Measurements from ENCODE around the gene NR2F6. TPM values are rescaled to one million over a fixed set of nuclear protein-coding genes. Genes with fewer than 3 reads are reported as not detected.

The NR2F6 gene
- total RNA-seq, 1 experiment from 2014 or later = 134 TPM

DNA sequence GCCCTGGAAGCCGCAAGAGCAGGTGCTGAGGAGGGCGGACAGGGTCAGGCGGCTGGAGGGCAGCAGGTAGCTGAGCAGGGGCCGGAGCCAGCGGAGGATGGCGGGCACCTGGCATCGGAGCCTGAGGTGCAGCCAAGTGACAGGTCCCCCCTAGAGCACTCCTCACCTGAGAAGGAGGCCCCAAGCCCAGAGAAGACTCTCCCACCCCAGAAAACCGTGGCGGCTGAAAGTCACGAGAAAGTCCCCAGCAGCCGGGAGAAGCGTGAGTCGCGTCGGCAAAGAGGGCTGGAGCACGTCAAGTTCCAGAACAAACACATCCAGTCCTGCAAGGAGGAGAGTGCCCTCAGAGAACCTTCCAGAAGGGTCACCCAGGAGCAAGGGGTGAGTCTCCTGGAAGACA is 51.1 kb downstream of the NR2F6 start:
- Histone ChIP-seq H2AFZ (ENCODE audit: low read length) (no peak overlapping the region), H3K27me3 (ENCODE audit: insufficient read depth, low read length) (no peaks in the 10 kb centered on the region), H3K79me2 (ENCODE audit: insufficient read depth, low read length) (no peaks in the 10 kb centered on the region), H3K23ac (ENCODE audit: insufficient read length, low read depth, low read length) (no peak overlapping the region), H3K14ac (ENCODE audit: insufficient read depth, low read length) (no peak overlapping the region), H4K8ac (replicated peaks; ENCODE audit: insufficient read length, low read depth, low read length) (no peak overlapping the region), H4K20me1 (ENCODE audit: control insufficient read depth, insufficient read depth, insufficient read length) (peaks cover 4% of the 10 kb centered on the region), H2BK5ac (ENCODE audit: insufficient read length, low read length) (no peak overlapping the region), H3T11ph (ENCODE audit: low read length) (no peak overlapping the region), H2AK5ac (ENCODE audit: insufficient read length, low read length) (no peak overlapping the region), H3K9me3 (ENCODE audit: control insufficient read depth, low read depth, low read length) (no peaks in the 10 kb centered on the region), H2BK120ac (ENCODE audit: low read depth, low read length, poor library complexity, severe bottlenecking) (no peak overlapping the region), H3K4me2 (ENCODE audit: insufficient read depth, insufficient read length, low read length) (no peak overlapping the region), H3K4me1 (ENCODE audit: insufficient read depth, low read length) (no peaks in the 10 kb centered on the region), H3K23me2 (ENCODE audit: insufficient read length, low read depth, low read length, poor library complexity, severe bottlenecking) (no peaks in the 10 kb centered on the region), H4K91ac (ENCODE audit: insufficient read length, low read depth, low read length) (no peak overlapping the region), H3K79me1 (ENCODE audit: insufficient read depth, low read depth, low read length, poor library complexity, severe bottlenecking) (no peaks in the 10 kb centered on the region), H3K56ac (ENCODE audit: insufficient read length, low read depth, low read length) (no peak overlapping the region), H2BK15ac (ENCODE audit: low read depth, low read length) (no peak overlapping the region), H3K4ac (ENCODE audit: low read depth, low read length) (no peak overlapping the region), H3K27ac (ENCODE audit: insufficient read length, low read depth, low read length) (no peak overlapping the region), H3K9ac (ENCODE audit: extremely low read depth, insufficient read length, low read length) (no peak overlapping the region), H3K18ac (ENCODE audit: insufficient read length, low read depth, low read length) (no peak overlapping the region), H4K5ac (ENCODE audit: insufficient read length, low read depth, low read length) (no peak overlapping the region), H2BK20ac (ENCODE audit: low read depth, low read length, poor library complexity, severe bottlenecking) (no peak overlapping the region), H2BK12ac (ENCODE audit: insufficient read length, low read depth, low read length) (no peak overlapping the region)
- Mint-ChIP-seq H3K4me3 (no peak overlapping the region), H3K4me1 (no peaks in the 10 kb centered on the region), H3K27me3 (ENCODE audit: low read depth) (no peaks in the 10 kb centered on the region), H3K27ac (no peak overlapping the region), H3K36me3 (ENCODE audit: insufficient read depth in 1 of 3, low read depth in 3 of 3) (peaks cover 46 to 48% (median 47%) of the 10 kb centered on the region in 3 experiments), H3K9me3 (no peaks in the 10 kb centered on the region)
- no CpG with 5 or more reads among the region's 16 CpGs for WGBS (ENCODE audit: extremely low coverage, insufficient read length, low lambda C conversion rate)
- DNase-seq = no peak
- TF ChIP-seq, protein P1, sequence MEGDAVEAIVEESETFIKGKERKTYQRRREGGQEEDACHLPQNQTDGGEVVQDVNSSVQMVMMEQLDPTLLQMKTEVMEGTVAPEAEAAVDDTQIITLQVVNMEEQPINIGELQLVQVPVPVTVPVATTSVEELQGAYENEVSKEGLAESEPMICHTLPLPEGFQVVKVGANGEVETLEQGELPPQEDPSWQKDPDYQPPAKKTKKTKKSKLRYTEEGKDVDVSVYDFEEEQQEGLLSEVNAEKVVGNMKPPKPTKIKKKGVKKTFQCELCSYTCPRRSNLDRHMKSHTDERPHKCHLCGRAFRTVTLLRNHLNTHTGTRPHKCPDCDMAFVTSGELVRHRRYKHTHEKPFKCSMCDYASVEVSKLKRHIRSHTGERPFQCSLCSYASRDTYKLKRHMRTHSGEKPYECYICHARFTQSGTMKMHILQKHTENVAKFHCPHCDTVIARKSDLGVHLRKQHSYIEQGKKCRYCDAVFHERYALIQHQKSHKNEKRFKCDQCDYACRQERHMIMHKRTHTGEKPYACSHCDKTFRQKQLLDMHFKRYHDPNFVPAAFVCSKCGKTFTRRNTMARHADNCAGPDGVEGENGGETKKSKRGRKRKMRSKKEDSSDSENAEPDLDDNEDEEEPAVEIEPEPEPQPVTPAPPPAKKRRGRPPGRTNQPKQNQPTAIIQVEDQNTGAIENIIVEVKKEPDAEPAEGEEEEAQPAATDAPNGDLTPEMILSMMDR (conservative IDR thresholded peaks at IDR 0.05) = no peak

Data from H9 (cell line).